ENCODE data around the gene PGA5.
A peak's percentile ranks its signal among the peaks of the same experiment; 100 is the strongest.
"Not testable (repeated sequence)": the region's sequence is repeated elsewhere in the genome, so short reads cannot be mapped to it uniquely, and the experiment has no call there.

The PGA5 gene
- total RNA-seq: 0 reads per million in 2 donors

GRCh38 chr11:61240875-61241274 lies at the start of gene PGA5:
Gene PGA5, plus strand, starts transcription at chr11:61241175. Its CDS starts 52 bp downstream, at chr11:61241227.
- DNase-seq: not testable (repeated sequence)

- DNase-seq: no peak
Observed at GRCh38 chr11:61193596-61193995, 47.4 kb upstream of the PGA5 start.

- DNase-seq: no peak
Observed at GRCh38 chr11:61194169-61194671, 46.8 kb upstream of the PGA5 start.

GRCh38 chr11:61194981-61195695 lies 45.8 kb upstream of the PGA5 start:
- DNase-seq: no peak

- DNase-seq: no peak
Observed at GRCh38 chr11:61195719-61196118, 45.3 kb upstream of the PGA5 start.

GRCh38 chr11:61198361-61198760 lies 42.6 kb upstream of the PGA5 start:
- DNase-seq: no peak

- DNase-seq: no peak
Observed at GRCh38 chr11:61198948-61199523, 41.9 kb upstream of the PGA5 start.

- peak in 1 of 5 experiments; percentile 74 for DNase-seq
Observed at GRCh38 chr11:61201476-61201875, 39.5 kb upstream of the PGA5 start.

- DNase-seq: not testable (repeated sequence)
Observed at GRCh38 chr11:61202950-61203746, 37.8 kb upstream of the PGA5 start, which contains the start of gene PGA3. Gene PGA3, plus strand, starts transcription at chr11:61203515. Its CDS starts 50 bp downstream, at chr11:61203565.

- DNase-seq: not testable (repeated sequence)
Observed at GRCh38 chr11:61203873-61204272, 37.1 kb upstream of the PGA5 start.

GRCh38 chr11:61204502-61205059 lies 36.4 kb upstream of the PGA5 start:
- not testable (repeated sequence) for DNase-seq

GRCh38 chr11:61207636-61208310 lies 33.2 kb upstream of the PGA5 start:
- DNase-seq: not testable (repeated sequence)

- DNase-seq: not testable (repeated sequence)
Observed at GRCh38 chr11:61210629-61211028, 30.3 kb upstream of the PGA5 start.

- DNase-seq: not testable (repeated sequence)
Observed at GRCh38 chr11:61211327-61211952, 29.5 kb upstream of the PGA5 start.

- not testable (repeated sequence) for DNase-seq
Observed at GRCh38 chr11:61212202-61212601, 28.8 kb upstream of the PGA5 start.

GRCh38 chr11:61213711-61214324 lies 27.2 kb upstream of the PGA5 start:
- not testable (repeated sequence) for DNase-seq

- not testable (repeated sequence) for DNase-seq
Observed at GRCh38 chr11:61218306-61218705, 22.7 kb upstream of the PGA5 start.

- DNase-seq: not testable (repeated sequence)
Observed at GRCh38 chr11:61219016-61219415, 22.0 kb upstream of the PGA5 start.

GRCh38 chr11:61222047-61222446 lies 18.9 kb upstream of the PGA5 start, which contains the start of gene PGA4:
Gene PGA4, plus strand, starts transcription at chr11:61222347. Its CDS starts 54 bp downstream, at chr11:61222401.
- not testable (repeated sequence) for DNase-seq

GRCh38 chr11:61222692-61223091 lies 18.3 kb upstream of the PGA5 start:
- DNase-seq: not testable (repeated sequence)
